GM12874 (cell line): ENCODE measurements around the gene CEACAM5.

Experiments used
- TF ChIP-seq, protein P1 (sequence below): IDR thresholded peaks from 2 replicates; pipeline ENCODE4 v1.5.1; 2011; ENCODE audit warnings: low read depth, mild to moderate bottlenecking, control low read depth, low read length, moderate library complexity; ENCODE audit not compliant: insufficient read depth

The CEACAM5 gene

DNA sequence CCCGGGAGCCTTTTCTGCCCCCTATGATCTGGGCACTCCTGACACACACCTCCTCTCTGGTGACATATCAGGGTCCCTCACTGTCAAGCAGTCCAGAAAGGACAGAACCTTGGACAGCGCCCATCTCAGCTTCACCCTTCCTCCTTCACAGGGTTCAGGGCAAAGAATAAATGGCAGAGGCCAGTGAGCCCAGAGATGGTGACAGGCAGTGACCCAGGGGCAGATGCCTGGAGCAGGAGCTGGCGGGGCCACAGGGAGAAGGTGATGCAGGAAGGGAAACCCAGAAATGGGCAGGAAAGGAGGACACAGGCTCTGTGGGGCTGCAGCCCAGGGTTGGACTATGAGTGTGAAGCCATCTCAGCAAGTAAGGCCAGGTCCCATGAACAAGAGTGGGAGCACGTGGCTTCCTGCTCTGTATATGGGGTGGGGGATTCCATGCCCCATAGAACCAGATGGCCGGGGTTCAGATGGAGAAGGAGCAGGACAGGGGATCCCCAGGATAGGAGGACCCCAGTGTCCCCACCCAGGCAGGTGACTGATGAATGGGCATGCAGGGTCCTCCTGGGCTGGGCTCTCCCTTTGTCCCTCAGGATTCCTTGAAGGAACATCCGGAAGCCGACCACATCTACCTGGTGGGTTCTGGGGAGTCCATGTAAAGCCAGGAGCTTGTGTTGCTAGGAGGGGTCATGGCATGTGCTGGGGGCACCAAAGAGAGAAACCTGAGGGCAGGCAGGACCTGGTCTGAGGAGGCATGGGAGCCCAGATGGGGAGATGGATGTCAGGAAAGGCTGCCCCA lies 11.8 kb upstream of the CEACAM5 start:
- TF ChIP-seq, protein P1, sequence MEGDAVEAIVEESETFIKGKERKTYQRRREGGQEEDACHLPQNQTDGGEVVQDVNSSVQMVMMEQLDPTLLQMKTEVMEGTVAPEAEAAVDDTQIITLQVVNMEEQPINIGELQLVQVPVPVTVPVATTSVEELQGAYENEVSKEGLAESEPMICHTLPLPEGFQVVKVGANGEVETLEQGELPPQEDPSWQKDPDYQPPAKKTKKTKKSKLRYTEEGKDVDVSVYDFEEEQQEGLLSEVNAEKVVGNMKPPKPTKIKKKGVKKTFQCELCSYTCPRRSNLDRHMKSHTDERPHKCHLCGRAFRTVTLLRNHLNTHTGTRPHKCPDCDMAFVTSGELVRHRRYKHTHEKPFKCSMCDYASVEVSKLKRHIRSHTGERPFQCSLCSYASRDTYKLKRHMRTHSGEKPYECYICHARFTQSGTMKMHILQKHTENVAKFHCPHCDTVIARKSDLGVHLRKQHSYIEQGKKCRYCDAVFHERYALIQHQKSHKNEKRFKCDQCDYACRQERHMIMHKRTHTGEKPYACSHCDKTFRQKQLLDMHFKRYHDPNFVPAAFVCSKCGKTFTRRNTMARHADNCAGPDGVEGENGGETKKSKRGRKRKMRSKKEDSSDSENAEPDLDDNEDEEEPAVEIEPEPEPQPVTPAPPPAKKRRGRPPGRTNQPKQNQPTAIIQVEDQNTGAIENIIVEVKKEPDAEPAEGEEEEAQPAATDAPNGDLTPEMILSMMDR: no peak

DNA sequence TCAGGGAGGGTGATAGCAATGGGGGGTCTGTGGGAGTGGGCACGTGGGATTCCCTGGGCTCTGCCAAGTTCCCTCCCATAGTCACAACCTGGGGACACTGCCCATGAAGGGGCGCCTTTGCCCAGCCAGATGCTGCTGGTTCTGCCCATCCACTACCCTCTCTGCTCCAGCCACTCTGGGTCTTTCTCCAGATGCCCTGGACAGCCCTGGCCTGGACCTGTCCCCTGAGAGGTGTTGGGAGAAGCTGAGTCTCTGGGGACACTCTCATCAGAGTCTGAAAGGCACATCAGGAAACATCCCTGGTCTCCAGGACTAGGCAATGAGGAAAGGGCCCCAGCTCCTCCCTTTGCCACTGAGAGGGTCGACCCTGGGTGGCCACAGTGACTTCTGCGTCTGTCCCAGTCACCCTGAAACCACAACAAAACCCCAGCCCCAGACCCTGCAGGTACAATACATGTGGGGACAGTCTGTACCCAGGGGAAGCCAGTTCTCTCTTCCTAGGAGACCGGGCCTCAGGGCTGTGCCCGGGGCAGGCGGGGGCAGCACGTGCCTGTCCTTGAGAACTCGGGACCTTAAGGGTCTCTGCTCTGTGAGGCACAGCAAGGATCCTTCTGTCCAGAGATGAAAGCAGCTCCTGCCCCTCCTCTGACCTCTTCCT lies 11.1 kb upstream of the CEACAM5 start:
- TF ChIP-seq, protein P1: no peak

- TF ChIP-seq, protein P1: no peak
These were observed 9.6 kb upstream of the CEACAM5 start for GRCh38 chr19:41698746-41699230.

GRCh38 chr19:41699231-41699967 lies 9.0 kb upstream of the CEACAM5 start:
- TF ChIP-seq, protein P1: no peak

DNA sequence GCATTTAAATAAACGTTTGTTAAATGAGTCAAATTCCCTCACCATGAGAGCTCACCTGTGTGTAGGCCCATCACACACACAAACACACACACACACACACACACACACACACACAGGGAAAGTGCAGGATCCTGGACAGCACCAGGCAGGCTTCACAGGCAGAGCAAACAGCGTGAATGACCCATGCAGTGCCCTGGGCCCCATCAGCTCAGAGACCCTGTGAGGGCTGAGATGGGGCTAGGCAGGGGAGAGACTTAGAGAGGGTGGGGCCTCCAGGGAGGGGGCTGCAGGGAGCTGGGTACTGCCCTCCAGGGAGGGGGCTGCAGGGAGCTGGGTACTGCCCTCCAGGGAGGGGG lies 8.5 kb upstream of the CEACAM5 start:
- TF ChIP-seq, protein P1: no peak

DNA sequence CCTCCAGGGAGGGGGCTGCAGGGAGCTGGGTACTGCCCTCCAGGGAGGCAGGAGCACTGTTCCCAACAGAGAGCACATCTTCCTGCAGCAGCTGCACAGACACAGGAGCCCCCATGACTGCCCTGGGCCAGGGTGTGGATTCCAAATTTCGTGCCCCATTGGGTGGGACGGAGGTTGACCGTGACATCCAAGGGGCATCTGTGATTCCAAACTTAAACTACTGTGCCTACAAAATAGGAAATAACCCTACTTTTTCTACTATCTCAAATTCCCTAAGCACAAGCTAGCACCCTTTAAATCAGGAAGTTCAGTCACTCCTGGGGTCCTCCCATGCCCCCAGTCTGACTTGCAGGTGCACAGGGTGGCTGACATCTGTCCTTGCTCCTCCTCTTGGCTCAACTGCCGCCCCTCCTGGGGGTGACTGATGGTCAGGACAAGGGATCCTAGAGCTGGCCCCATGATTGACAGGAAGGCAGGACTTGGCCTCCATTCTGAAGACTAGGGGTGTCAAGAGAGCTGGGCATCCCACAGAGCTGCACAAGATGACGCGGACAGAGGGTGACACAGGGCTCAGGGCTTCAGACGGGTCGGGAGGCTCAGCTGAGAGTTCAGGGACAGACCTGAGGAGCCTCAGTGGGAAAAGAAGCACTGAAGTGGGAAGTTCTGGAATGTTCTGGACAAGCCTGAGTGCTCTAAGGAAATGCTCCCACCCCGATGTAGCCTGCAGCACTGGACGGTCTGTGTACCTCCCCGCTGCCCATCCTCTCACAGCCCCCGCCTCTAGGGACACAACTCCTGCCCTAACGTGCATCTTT lies 7.8 kb upstream of the CEACAM5 start:
- TF ChIP-seq, protein P1: no peak
